Mammary epithelial cell (primary cell): ENCODE data around the gene PKHD1.

ENCODE experiments used
- CTCF ChIP-seq, 2 donors: IDR thresholded peaks in 1 of 2; conservative IDR thresholded peaks in 1 of 2; 2 replicates each; pipeline ENCODE4 v1.5.1; 2011 to 2012; ENCODE audit warnings: inconsistent platforms in 2 of 2, low read length in 2 of 2, mild to moderate bottlenecking in 2 of 2, control low read depth in 1 of 2, low read depth in 1 of 2; ENCODE audit not compliant: insufficient read depth in 1 of 2; ENCODE audit errors: extremely low read depth in 1 of 2
- EZH2 ChIP-seq: IDR thresholded peaks from 2 replicates; pipeline ENCODE4 v1.6.1; 2012; ENCODE audit warnings: low read length, inconsistent platforms, borderline replicate concordance

DNA sequence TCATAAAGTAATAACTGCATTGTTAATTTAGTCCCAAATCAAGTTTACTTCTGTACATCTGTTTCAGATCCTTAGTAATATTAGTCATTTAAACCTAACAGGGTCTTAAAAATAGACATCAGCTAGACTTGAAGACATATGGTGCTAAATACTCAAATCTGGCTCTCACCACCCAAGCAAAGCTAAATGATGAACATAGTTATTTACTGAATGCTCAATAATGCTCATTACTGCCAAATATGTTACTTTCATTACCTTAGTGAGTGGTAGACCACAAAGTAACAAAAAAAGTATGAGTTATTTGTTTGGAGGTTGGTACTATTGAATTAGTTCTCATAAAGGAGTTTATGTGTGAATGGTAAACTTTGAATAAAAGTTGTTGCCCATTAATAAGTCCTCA is 502.1 kb downstream of the PKHD1 start:
- TF ChIP-seq CTCF (conservative IDR thresholded peaks at IDR 0.05 in 1 of 2, IDR thresholded peaks at IDR 0.05 in 1 of 2; ENCODE audit: extremely low read depth in 1 of 2, insufficient read depth in 1 of 2, low read depth in 1 of 2, low read length in 2 of 2) (no peak), EZH2 (no peak)
